Fibroblast of the conjunctiva (primary cell): ENCODE data around the gene KDM5B.

ENCODE experiments used
- DNase-seq: peaks from one replicate; pipeline ENCODE4 v3.0.0-alpha.2; 2010; ENCODE audit warnings: low read depth

Gene KDM5B

DNA sequence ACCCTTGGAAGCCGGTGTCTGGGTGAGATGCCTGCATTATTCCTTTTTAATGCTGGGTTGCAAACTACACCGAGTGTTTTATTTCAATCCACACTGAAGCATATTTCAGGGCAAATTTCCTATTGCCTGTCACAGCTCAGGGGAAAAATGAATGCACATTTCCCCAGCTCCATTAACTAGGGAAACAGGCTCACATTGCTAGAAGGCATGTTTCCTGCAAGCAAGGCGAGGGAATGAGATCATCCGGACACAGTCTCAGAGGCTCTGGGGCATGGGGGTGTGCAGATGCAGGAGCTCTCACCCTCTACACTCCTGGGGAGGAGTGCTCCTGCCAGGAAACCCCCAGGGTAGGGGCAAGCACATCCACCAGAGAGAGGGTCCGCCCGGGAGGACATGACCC, 122.6 kb downstream of the KDM5B start:
- no peak for DNase-seq

DNA sequence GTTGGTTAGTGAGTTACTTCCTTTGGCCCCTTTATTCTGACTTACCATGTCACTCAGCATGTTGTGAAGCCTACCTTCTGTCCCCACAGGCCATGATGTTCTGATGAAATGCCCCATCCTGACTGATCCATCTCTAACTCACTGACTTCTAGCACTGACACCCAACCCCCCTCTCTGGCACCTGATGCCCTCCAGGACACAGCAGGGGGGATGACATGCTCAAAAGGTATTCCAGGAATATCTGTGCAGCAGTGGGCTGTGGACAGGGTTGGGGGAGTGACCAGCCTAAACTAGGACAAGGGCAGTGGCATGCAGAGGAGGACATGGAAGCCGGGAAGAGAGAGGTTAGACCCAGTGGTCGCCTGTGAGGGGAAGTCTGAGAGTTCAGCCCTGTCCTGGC, 123.5 kb downstream of the KDM5B start:
- no peak for DNase-seq

DNA sequence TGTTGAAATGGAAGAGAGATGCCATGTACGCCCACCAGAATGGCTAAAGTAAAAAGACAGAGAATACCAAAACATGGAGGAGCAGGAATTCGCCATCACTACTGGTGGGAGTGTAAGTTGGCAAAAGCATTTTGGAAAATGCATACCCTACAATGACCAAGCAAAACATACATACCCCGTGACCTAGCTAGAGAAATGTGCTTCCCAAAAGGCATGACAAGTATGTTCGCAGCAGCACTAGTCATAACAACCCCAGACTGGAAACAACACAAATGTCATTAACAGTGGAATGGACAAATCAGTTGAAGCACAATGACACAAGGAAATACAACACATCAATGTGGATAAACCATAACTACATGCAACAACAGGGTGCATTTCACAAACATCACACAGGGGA, 125.2 kb downstream of the KDM5B start:
- DNase-seq: no peak

DNA sequence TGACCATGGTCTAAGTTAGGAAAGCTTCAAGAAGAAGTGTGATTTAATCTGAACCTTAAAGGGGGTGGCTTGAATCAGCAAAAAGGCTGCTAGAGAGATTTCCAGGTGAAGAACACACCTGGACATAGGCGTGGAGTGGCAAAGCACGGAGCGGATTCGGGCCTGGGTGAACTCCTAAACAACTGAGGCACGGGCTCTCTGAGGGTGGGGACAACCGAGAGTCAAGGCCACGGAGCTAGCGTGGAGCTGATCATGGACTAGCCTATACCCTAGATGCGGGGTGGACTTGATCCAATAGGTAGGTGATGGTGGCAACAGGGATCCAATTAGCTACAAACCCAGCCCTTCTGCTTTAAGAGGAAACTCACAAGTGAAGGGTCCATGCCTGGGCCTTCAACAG, 125.7 kb downstream of the KDM5B start:
- DNase-seq: no peak

DNA sequence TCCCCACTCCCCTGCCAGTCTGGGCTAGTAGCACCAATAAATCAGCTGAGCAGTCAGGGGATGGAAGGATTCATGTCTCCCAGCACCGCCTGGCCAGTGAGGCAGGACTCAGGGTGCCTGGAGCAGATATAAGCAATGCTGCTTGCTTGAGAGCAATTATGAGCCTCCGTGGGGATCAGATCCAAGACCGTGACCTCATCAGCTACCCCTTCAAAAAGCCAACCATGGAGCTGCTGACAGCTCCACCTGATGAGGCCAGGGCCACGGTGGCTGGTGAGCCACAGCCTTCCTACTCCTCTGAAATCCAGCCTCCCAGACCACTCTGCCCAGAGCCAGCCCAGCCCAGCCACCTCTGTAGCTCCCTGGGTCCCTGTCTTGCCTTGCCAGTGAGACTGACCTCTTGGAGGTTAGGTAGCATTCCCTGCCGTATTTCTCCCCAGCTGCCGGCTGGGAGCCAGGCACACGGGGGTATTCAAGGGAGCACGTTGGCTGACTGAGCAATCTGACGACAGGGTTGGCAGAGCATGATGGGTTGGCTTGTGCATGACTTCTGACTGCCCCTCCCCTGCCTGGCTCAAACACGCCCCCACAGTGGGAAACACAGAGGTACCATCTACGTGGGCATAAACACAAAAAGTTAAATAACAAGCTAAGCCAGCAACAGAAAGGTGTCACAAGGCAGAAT, 126.3 kb downstream of the KDM5B start:
- no peak for DNase-seq

DNA sequence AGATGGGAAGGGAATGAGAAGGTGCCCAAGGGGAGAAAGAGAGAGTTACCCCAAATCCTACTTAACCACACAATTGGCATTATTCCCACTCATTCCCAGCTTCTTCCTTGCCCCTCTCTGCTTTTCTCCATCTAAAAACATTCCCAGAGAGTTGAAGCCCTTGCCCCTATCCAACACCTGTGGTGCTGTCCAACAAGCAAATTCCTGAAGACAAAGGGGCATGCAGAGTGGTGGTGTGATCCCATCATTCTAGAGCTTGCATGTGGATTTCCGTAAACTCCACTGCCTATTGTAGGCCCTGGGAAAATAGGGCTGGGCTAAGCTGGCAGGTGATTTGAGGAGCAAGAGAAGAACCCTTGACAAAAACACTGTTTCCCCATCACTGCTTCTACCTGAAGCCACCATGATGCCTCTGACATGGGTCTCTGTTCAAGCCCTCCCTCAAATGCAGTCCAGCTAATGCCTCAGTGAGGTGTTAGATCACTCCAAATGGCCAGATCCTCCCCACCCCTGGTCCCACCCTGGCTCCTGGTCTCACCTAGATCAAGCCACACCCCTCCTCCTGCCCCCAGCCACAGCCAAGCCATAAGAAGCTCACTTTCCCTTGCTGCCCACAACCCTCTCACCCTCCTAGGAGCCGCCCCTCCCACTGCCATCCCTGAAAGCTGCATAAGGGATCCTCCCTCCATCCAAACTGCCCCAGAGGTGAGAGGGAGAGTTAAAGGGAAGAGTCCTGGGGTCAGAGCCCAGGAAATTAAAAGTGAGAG, 127.5 kb downstream of the KDM5B start:
- DNase-seq: no peak

DNA sequence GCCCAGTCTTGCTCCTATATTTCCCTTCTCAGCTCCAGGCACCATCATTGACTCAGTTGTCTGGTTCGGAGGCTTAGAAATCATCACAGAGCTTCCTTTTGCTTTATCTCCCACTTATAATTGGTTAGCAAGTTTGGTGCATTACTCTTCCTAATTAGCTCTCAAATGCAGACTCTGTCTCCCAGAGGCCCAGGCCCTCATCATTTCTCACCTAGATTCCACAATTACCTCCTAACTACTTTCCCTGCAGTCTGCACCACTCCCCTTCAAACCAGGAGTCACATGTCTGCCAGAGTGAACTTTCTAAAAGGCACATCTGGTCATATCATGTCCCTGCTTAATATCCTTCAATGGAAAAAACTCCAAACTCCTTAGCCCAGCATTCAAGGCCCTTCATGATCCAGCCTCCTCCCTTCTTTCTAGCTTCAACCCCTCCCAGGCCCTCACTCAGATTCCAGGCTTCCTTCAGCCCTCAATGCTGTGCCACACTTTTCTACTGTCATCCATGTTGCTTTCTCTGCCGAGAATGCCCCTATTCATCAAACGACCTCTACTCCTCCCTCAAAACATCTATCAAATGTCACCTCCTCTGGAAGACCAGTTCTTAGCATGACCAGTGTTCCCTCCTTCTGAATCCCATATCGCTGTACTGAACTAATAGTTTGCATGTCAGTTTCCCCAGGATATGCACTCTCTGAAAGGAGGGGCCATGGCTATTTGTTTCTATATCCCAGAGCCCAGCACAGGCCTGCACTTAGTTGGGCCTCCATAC, 128.6 kb downstream of the KDM5B start:
- DNase-seq: no peak

DNA sequence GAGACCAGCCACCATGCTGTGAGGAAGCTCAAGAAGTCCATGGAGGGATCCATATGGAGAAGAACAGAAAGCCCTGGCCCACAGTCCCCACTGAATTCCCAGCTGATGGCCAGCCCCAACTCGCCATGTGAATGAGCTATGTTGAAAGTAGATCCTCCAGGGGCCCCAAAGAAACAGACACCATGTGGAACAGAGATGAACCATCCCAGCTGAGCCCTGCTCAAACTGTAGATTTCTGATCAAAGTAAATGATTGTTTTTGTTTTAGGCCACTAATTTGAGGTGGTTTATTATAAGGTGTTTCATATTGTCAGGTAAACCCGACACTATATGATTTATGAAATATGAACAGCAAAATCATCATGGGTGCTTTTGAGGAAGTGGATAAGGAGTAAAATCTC, 130.8 kb downstream of the KDM5B start:
- no peak for DNase-seq
